Nephron (organoid): ENCODE results near the gene LAIR2.

ENCODE experiments used
- H3K27ac Mint-ChIP-seq, 3 experiments: 2 replicates each; pipeline ENCODE4 v1.8.0; 2020; ENCODE audit warnings: mixed read lengths in 3 of 3, mild to moderate bottlenecking in 2 of 3, moderate library complexity in 1 of 3
- H3K27me3 Mint-ChIP-seq: 2 replicates; pipeline ENCODE4 v1.8.0; 2021; ENCODE audit warnings: low read depth, mild to moderate bottlenecking, moderate library complexity, mixed read lengths
- H3K36me3 Mint-ChIP-seq: 2 replicates; pipeline ENCODE4 v1.8.0; 2020; ENCODE audit warnings: low read depth, mixed read lengths
- H3K4me1 Mint-ChIP-seq: 2 replicates; pipeline ENCODE4 v1.8.0; 2020; ENCODE audit warnings: mixed read lengths
- H3K4me3 Mint-ChIP-seq, 3 experiments: 2 replicates each; pipeline ENCODE4 v1.8.0; 2020; ENCODE audit warnings: mild to moderate bottlenecking in 3 of 3, mixed read lengths in 3 of 3, moderate library complexity in 2 of 3
- H3K9me3 Mint-ChIP-seq: 2 replicates; pipeline ENCODE4 v1.8.0; 2020; ENCODE audit warnings: mixed read lengths
- TF ChIP-seq, protein P1 (sequence below), 3 experiments: fragments of 200-600 bp; sonication (generic); IDR thresholded peaks; one replicate each; pipeline ENCODE4 v1.5.0; 2021; ENCODE audit warnings: antibody characterized with exemption in 3 of 3; ENCODE audit not compliant: unreplicated experiment in 3 of 3

The LAIR2 gene

DNA sequence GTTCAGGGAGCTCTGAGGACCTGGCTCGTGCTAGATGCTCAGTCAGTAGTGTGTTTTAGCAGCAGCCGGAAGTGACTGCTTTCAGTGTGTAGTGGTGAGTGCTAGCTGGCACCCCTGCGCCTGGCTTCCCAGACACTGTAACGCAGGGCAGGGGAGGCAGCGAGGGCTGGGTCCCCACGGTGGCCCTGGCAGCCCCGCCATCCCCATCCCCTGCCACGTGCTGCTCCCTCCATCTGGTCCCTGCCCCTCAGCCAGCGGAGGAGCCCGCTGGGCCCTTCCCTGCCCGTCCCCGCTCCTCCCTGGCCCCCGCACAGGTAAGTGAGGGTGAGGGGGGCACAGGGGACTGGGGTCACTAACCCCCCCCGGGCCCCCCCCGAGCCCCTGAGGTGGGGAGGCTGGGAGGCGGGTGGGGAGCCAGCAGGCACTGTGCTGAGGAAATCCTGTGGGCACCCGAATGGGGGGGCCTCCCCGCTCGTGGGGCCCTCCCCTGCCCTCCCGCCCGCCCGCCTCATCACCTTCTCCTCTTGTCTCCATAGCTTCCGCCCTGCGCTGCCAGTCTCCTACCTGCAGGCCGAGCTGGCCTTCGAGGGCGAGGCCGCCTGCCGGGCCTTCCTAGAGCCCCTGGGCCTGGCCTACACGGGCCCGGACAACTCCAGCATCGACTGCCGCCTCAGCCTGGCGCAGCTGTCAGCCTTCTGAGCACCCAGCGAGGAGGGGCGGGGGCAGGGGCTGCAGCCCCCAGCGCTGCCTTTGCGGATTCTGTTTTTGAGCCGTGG lies 42.2 kb upstream of the LAIR2 start:
- Mint-ChIP-seq H3K36me3 (peaks cover 35% of the 10 kb centered on the region), H3K9me3 (no peaks in the 10 kb centered on the region), H3K4me3 (peak overlapping the region; percentile 12 to 73 (median 19)), H3K4me1 (peaks cover 31% of the 10 kb centered on the region), H3K27me3 (no peaks in the 10 kb centered on the region), H3K27ac (peak overlapping the region in 2 of 3 experiments; percentile 45 to 72)
- TF ChIP-seq, protein P1, sequence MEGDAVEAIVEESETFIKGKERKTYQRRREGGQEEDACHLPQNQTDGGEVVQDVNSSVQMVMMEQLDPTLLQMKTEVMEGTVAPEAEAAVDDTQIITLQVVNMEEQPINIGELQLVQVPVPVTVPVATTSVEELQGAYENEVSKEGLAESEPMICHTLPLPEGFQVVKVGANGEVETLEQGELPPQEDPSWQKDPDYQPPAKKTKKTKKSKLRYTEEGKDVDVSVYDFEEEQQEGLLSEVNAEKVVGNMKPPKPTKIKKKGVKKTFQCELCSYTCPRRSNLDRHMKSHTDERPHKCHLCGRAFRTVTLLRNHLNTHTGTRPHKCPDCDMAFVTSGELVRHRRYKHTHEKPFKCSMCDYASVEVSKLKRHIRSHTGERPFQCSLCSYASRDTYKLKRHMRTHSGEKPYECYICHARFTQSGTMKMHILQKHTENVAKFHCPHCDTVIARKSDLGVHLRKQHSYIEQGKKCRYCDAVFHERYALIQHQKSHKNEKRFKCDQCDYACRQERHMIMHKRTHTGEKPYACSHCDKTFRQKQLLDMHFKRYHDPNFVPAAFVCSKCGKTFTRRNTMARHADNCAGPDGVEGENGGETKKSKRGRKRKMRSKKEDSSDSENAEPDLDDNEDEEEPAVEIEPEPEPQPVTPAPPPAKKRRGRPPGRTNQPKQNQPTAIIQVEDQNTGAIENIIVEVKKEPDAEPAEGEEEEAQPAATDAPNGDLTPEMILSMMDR (IDR thresholded peaks at IDR 0.05; ENCODE audit: unreplicated experiment in 3 of 3): no peak

DNA sequence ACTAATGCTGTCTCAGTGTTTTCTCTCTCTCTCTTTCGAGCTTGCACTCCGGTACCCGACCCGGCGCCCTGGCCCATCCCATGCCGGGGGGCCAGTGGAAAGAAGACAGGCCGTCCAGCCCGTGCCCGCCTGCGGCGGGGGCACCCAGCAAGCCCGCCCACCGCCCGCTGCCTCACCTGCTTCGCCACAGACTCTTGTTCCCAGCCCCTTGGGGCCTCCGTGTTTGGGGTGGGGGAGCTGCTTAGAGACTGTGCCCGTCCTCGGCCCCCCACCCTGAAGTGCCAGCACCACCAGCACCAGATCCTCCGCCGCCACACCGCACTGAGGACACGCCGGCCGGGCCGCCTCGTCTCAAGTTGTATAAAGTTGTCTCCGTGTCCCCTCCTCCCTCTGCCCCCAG lies 41.4 kb upstream of the LAIR2 start:
- Mint-ChIP-seq H3K4me1 (peaks cover 31% of the 10 kb centered on the region), H3K4me3 (peak overlapping the region; percentile 68 to 86 (median 86)), H3K9me3 (no peaks in the 10 kb centered on the region), H3K36me3 (peaks cover 37% of the 10 kb centered on the region), H3K27ac (peak overlapping the region; percentile 96 to 98 (median 97)), H3K27me3 (peaks cover 4% of the 10 kb centered on the region)
- TF ChIP-seq, protein P1 (IDR thresholded peaks at IDR 0.05; ENCODE audit: unreplicated experiment in 3 of 3): no peak

DNA sequence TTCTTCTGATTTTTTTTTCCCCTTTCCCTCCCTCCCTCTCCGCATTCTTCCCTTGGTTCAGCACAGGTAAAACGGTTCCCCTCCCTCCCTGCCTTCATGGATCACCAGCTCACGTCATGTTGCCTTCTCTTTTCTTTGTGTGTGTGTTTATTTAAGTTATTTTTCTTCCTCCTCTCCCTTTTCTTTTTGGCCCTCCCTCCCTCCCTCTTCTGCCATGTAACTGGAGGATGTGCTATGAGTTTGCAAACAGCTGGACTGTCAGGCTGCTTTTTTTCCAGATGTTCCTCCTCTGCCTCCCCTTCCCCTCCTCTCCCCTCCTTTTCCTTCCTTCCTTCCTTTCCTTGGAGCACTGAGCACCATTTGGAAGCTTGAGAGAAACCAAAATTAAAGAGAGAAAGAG lies 41.0 kb upstream of the LAIR2 start:
- no peaks in the 10 kb centered on the region for H3K9me3 Mint-ChIP-seq
- TF ChIP-seq, protein P1 (IDR thresholded peaks at IDR 0.05; ENCODE audit: unreplicated experiment in 3 of 3): no peak
- peak overlapping the region; percentile 96 to 98 (median 97) for H3K27ac Mint-ChIP-seq
- peaks cover 4% of the 10 kb centered on the region for H3K27me3 Mint-ChIP-seq
- peaks cover 31% of the 10 kb centered on the region for H3K4me1 Mint-ChIP-seq
- peak overlapping the region; percentile 68 to 86 (median 86) for H3K4me3 Mint-ChIP-seq
- H3K36me3 Mint-ChIP-seq: peaks cover 41% of the 10 kb centered on the region

DNA sequence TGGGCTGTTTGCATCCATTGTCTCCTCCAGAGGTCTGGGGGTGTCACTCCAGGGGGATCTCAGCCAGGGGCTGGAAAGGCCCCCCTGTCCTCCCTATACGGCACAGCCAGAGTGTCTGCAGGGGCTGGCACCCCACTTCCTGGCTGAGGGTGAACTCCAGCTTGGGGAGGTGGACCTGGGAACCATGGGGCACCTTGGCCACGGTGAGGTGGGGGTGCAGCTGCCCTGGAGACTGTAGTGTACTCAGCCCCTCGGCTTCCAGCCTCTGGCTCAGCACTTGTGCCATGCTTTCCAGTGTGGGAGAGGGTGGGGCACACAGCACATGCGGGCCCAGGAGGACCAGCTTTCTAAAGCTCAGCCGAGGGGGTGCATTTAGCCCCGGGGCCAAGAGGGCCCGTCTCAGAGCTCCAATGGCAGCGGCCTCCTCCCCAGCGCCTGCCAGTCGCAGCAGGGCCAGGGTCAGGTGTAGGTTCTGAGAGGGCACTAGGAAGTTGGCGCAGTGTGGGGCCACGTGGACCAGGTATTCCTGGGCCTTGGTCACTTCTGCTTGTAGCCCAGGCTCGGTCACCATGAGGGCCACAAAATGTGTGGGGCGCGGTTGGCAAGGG lies 40.5 kb upstream of the LAIR2 start:
- peaks cover 31% of the 10 kb centered on the region for H3K4me1 Mint-ChIP-seq
- peak overlapping the region; percentile 96 to 98 (median 97) for H3K27ac Mint-ChIP-seq
- TF ChIP-seq, protein P1 (IDR thresholded peaks at IDR 0.05; ENCODE audit: unreplicated experiment in 3 of 3): no peak
- H3K9me3 Mint-ChIP-seq: no peaks in the 10 kb centered on the region
- H3K4me3 Mint-ChIP-seq: peak overlapping the region; percentile 68 to 86 (median 86)
- peaks cover 4% of the 10 kb centered on the region for H3K27me3 Mint-ChIP-seq
- peaks cover 41% of the 10 kb centered on the region for H3K36me3 Mint-ChIP-seq

DNA sequence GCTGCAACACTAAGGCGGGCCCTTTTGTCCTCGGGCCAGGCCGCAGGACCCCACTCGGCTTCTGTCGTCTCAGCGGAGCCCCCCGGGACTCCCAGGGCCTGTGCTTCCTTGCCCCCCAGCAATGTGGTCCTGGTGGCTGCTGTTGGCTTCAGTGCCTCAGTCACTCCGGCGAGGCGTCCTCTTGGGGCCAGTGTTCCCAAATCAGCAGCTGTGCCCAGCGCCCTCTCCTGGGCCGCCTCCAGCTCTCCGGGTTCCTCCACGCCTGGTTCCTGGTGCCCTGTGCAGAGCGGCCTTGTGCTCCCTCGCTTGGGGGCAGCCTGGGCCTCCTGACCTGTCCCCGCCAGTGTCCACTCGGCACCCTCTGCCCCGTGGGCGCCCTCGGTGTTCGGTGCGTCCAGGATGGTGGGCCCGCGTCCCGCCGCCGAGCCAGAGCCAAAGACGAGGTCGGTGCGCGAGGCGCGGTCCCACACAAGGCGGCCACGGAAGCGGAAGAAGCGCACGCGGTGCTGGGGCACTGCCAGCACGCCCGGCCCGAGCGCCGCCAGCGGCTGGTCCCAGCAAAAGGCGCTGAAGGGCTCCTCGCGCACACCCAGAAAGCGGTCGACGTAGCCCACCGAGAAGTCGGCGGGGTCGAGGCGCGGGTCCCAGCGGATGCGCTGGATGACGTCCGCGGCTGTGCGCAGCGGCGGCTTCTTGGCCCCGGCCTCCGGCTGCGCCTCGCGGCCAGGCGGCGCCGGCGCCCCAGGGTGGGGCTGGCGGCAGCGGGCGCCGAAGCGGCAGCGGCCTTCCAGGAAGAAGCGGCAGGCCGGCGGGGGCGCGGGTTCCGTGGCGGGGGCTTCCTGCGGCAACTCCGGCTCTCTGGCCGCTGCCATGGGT lies 39.7 kb upstream of the LAIR2 start:
- H3K27me3 Mint-ChIP-seq: peaks cover 4% of the 10 kb centered on the region
- peaks cover 31% of the 10 kb centered on the region for H3K4me1 Mint-ChIP-seq
- TF ChIP-seq, protein P1 (IDR thresholded peaks at IDR 0.05; ENCODE audit: unreplicated experiment in 3 of 3): peak in 2 of 3 experiments; percentile 10
- peak overlapping the region; percentile 68 to 86 (median 68) for H3K4me3 Mint-ChIP-seq
- peak overlapping the region in 2 of 3 experiments; percentile 14 to 95 for H3K27ac Mint-ChIP-seq
- no peaks in the 10 kb centered on the region for H3K9me3 Mint-ChIP-seq
- H3K36me3 Mint-ChIP-seq: peaks cover 38% of the 10 kb centered on the region
